CD4-positive, alpha-beta T cell treated with Interleukin-4 for 4 hours (primary cell): ENCODE results near the gene HSD17B4.
"Not testable (repeated sequence)": the region's sequence is repeated elsewhere in the genome, so short reads cannot be mapped to it uniquely, and the experiment has no call there.

Experiments
- DNase-seq: peaks from one replicate; pipeline ENCODE4 v3.0.0-alpha.2; 2020

Gene HSD17B4

DNA sequence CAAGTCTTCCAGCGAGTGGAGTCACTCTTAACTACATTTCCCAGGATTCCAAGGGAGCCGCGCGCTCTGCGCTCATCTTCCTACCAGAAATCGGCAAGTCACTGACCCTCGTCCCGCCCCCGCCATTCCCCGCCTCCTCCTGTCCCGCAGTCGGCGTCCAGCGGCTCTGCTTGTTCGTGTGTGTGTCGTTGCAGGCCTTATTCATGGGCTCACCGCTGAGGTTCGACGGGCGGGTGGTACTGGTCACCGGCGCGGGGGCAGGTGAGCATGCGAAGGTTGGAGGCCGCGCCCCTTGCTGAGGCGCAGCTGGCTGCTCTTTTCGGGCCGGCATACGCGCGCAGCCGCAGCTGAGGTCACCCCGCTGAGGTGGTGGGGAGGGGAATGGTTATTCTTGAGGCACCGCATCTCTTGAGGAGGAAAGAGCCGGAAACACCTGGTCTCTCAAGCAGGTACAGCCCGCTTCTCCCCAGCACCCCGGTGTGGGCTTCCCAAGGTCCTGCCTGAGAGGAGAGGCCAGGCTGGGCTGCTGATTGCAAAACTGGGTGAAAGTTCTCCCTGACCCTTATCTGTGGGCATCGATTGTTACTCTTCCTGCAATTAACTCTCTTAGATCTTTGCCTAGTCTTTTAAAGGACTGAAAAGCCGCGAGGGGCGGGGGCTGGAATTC is at the start of gene HSD17B4:
TSS of gene HSD17B4 (plus strand) at position 125 of the 667 bp plus-strand sequence. CDS start at position 204, 79 bp downstream.
- peak; percentile 76 for DNase-seq

DNA sequence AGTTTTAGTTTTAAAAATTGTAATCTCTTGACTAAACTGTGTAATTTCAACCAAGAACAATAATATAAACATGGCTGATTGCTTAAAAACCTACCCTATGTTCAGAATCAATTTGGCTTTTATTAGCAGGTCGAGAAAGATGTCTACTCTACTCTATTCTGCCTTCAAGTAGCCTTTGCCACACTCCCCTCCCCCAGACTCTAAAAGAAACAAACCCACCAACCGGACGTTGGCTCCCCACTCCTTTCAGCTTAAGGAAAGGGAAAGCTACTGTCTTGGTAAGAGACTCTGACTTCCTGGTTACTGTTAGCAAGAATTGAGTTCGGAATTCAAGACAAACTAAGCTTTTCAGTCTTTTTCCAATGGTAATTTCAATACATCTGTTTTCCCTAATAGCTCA is 49.7 kb upstream of the HSD17B4 start:
- no peak for DNase-seq

- no peak for DNase-seq
These were observed 48.3 kb upstream of the HSD17B4 start for GRCh38 chr5:119404033-119404432.

GRCh38 chr5:119405419-119405818 is 46.9 kb upstream of the HSD17B4 start:
- DNase-seq, result no peak

GRCh38 chr5:119406551-119407110 is 45.7 kb upstream of the HSD17B4 start:
- DNase-seq, result no peak

- DNase-seq, result peak; percentile 22
These were observed 43.0 kb upstream of the HSD17B4 start for GRCh38 chr5:119409235-119409815.

GRCh38 chr5:119410448-119411159 is 41.7 kb upstream of the HSD17B4 start:
- DNase-seq, result no peak

DNA sequence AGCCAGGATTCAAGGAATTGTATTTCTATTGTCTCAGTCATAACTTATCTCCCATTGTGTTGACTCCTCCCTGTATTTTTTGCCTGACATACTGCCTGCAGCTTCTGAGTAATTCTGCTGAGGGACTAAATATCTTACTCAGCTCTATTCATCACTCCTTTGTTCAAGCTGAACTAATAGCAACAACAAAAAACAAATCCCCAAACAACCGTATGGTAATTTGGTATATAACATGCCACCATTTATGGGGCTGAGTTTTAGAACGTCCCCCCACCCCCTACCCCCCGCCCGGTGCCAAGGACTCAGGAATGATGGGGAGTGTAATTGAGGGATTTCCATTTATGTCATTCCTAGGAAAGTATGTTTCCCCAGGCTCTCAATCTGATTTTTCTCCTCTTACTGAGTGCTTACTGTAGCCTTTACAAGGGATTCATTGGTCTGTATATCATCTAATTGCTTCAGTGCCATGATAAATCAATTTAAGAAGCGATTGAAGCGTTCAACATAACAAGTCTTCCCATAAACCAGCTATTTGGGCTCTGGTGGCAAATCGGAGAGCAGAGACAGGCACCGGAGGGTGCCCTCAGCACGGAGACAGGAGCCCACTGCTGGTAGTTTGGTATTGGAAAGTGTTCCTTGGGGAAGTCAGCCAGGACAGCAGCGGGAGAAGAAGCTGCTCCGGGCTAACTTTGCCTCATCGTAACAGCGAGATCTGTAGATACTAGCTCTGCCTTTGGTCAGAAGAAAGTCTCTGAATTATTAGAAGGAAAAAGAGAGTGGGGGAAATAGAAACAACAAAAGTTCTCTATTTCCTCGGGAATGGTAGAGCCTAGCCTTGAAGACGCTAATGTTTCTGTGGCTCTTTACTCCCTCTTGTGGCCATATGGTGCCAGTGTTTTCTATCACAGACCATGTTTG is 40.7 kb upstream of the HSD17B4 start:
- peak; percentile 78 for DNase-seq

DNA sequence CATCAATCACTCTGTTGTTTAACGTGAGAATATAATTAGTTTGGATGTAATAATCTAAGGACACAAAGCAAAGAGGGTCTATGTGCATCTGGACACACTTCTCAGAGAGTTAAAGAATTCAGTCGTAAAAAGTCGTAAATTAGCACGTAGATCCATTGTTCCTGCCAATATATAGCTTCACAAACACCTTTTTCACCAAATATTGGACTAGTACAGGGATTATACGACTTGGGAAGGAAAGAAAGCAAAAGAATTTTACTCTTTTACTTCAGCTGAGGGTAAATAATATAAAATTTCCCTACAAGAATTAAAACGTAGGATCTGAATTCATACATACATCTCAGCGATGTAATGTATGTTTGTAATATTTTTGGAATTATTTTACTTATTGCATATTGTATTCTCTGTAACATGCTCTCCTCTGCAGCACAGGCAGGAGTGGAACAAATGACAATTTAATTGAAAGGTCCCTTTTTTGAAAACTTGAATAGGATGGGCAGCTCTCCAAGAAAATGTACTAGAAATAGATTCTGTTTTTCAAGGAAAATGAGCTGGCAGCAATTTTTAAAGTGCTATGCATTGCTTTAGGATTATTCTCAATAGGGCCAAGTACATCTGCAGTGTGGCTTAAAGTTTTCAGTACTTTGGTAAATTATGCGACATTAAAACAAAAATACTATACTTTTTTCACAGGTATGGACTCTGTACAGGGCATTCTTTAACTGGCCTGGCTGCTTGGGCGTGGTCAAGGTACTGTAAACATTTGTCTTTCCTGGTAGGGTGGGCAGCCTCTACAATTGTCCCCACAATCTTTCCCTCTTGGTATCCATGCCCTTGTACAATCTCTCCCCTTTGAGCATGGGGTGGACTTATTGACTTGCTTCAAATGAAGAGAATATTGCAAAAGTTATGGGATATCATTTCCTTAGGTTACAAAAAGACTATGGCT is 39.7 kb upstream of the HSD17B4 start:
- no peak for DNase-seq

DNA sequence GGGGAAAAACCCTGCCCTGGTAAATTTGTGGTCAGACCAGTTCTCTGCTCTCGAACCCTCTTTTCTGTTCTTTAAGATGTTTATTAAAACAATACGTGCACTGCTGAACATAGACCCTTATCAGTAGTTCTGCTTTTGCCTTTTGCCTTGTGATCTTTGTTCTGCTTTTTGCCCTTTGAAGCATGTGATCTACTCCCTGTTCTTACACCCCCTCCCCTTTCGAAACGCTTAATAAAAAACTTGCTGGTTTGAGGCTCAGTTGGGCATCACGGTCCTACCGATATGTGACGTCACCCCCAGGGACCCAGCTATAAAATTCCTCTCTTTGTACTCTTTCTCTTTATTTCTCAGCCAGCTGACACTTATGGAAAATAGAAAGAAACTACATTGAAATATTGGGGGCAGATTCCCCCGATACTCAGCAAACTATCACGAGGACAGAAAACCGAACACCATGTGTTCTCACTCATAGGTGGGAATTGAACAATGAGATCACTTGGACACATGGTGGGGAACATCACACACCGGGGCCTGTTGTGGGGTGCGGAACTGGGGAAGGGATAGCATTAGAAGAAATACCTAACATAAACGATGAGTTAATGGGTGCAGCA is 38.1 kb upstream of the HSD17B4 start:
- not testable (repeated sequence) for DNase-seq

GRCh38 chr5:119417891-119418605 is 34.2 kb upstream of the HSD17B4 start:
- DNase-seq, result no peak

GRCh38 chr5:119418606-119419100 is 33.6 kb upstream of the HSD17B4 start:
- no peak for DNase-seq

GRCh38 chr5:119420169-119420568 is 32.1 kb upstream of the HSD17B4 start:
- DNase-seq, result no peak

GRCh38 chr5:119426057-119426456 is 26.2 kb upstream of the HSD17B4 start:
- DNase-seq, result no peak

DNA sequence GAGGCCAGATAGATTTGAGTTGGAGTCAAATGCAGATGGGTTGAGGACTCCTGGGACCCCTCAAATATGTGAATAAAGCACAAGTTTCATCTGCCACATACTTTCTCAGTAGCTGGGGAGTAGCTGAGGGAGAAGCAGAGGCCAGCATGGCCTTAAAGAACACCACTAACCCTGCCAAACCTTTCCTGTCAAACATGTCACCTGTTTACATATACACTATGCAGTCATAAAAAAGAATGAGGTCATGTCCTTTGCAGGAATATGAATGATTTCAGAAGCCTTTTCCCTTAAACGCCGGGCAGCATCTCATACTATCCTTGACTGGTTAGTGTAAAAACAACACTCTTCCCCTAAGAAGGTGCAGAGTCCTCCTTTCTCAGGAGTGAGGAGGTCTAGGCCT is 25.2 kb upstream of the HSD17B4 start:
- no peak for DNase-seq

- not testable (repeated sequence) for DNase-seq
These were observed 24.7 kb upstream of the HSD17B4 start for GRCh38 chr5:119427596-119427995.

- not testable (repeated sequence) for DNase-seq
These were observed 24.1 kb upstream of the HSD17B4 start for GRCh38 chr5:119428166-119428565.

GRCh38 chr5:119428574-119428973 is 23.7 kb upstream of the HSD17B4 start:
- DNase-seq, result not testable (repeated sequence)

DNA sequence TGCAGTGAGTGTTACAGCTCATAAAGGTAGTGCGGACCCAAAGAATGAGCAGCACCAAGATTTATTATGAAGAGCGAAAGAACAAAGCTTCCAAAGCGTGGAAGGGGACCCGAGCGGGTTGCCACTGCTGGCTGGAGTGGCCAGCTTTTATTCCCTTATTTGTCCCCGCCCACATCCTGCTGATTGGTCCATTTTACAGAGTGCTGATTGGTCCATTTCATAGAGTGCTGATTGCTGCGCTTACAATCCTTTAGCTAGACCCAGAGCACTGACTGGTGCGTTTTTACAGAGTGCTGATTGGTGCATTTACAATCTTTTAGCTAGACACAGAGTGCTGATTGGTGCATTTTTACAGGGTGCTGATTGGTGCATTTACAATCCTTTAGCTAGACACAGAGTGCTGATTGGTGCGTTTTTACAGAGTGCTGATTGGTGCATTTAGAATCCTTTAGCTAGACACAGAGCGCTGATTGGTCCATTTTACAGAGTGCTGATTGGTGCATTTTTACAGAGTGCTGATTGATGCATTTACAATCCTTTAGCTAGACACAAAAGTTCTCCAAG is 19.5 kb upstream of the HSD17B4 start:
- not testable (repeated sequence) for DNase-seq
